ENCODE measurements around the gene CNDP2.

CNDP2 gene

DNA sequence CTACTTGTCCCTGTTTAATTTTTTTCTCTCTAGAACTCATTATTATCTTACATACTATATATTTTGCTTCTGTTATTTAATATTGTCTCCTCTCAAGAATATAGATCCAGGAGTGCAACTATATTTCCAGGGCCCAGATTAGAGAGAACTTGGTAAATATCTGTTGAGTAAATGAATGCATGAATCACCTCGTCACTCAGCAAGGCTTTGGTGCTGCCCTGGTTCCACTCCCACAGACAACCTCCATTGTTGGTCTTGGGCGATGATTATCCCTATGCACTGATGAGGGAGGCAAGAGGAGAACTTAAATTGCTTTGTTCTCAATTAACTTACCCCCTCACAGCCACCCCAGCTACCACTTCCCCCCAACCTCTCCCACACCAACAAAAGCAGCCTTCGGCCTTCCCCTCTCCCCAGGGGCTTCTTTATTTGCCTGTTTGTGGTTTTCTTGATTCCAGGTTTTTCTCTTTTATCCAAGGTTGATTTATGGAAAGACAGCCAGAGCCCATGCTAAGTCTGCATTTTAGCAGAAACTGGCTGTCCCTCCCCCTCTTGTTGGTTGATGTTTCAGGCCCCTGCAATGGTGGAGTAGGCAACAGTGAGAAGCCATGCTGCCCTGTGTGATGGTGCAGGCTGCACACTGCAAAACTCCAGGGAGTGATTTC lies 22.1 kb upstream of the CNDP2 start:
- no peak for DNase-seq (ENCODE audit: low spot score)

- no peak for DNase-seq (ENCODE audit: low spot score)
These were observed 20.0 kb upstream of the CNDP2 start for GRCh38 chr18:74476140-74476539.

DNA sequence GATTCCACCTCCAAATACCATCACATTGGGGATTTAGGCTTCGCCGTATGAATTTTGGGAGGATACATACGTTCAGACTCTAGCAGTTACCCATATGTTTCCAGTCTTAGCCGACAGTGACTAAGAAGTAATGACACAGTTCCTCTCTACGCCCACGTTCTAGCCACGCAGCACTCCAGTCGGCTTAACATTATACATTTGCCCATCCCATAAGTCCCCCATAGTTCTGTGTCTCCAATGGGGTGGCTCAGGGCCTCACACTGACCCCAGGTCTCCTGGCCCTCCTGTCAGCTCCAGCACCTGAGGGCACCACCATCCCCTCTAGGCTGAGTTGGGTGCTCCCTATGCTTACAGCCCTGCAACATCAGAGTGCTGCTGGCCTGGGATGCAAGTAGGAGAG lies 18.4 kb upstream of the CNDP2 start:
- no peak for DNase-seq (ENCODE audit: low spot score)

DNA sequence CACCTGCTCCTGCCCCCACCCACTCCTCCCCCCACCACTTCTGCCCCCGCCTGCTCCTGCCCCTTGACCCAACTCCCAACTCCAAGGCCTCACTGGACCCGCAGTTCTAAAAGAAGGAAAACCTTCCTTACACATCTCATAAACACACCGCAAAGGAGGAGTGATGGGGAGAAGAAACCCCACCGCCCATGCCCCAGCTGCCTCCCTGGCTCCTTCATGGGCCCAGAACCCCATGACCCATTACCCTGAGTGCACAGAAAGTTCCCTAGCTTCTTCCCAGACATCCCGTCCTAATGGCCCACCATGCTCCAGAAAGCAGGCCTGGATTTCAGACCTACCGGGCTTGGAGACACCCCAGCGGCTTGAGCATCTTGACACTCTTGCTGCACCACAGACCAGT lies 17.8 kb upstream of the CNDP2 start:
- no peak for DNase-seq (ENCODE audit: low spot score)

DNA sequence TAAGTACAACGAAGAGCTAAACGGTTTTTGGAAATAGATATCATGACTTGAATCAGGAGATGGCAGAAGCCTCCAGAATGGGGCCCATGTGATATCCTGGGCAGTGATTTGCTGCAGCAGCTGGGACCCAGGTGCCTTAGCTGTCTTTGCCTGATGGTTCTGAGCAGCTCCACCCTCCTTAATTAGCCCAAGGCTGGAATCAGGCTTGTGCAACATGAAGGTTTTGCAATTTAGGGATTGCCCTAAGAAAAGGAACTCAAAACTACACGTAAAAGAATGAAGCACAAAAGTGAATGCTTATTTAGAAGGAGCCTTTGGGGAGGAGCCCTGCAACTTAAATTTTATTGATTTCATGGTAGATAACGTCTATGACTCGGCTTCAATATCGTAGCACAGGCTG lies 17.3 kb upstream of the CNDP2 start:
- no peak for DNase-seq (ENCODE audit: low spot score)

GRCh38 chr18:74479486-74480148 lies 16.5 kb upstream of the CNDP2 start:
- DNase-seq (ENCODE audit: low spot score), result no peak

- no peak for DNase-seq (ENCODE audit: low spot score)
These were observed 16.0 kb upstream of the CNDP2 start for GRCh38 chr18:74480149-74480651.

GRCh38 chr18:74482697-74483096 lies 13.5 kb upstream of the CNDP2 start:
- no peak for DNase-seq (ENCODE audit: low spot score)

GRCh38 chr18:74486119-74486849 lies 9.9 kb upstream of the CNDP2 start:
- DNase-seq (ENCODE audit: low spot score), result no peak

- no peak for DNase-seq (ENCODE audit: low spot score)
These were observed 7.8 kb upstream of the CNDP2 start for GRCh38 chr18:74488354-74488753.

- DNase-seq (ENCODE audit: low spot score), result no peak
These were observed 7.3 kb upstream of the CNDP2 start for GRCh38 chr18:74488864-74489263.

DNA sequence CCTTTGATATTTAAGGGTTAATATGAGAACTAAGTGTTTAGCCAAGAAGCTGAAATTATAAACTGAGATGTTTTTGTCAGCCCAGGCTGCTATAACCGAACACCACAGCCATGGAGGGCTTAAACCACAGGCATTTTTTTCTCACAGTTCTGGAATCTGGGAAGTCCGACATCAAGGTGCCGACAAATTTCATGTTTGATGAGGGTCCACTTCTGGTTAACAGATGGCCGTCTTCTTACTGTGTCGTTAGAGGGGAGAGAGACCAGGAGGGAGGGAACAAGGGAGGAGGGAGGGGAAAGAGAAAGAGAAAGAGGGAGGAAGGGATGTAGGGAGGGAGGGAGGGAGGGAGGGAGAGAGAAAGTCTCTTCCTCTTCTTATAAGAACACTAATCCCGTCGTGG lies 6.5 kb upstream of the CNDP2 start:
- no peak for DNase-seq (ENCODE audit: low spot score)

DNA sequence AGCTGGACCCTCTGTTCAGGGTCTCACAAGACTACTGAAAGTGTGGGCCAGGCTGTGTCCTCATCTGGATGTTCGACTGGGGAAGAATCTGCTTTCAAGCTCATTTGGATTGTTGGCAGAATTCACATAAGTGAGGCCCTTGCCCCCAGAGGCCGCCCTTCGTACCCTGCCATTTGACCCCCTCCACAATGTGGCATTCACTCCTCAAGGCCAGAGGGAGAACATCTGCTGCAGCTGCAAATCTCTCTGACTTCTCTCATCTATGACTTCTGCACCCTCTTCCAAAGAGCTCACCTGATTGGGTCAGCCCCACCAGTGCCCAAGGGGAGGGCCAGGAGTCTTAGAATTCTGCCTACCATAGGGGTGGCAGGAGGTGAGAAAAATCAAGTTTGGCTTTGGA lies 3.9 kb upstream of the CNDP2 start:
- no peak for DNase-seq (ENCODE audit: low spot score)

GRCh38 chr18:74493689-74494088 lies 2.5 kb upstream of the CNDP2 start:
- DNase-seq (ENCODE audit: low spot score), result peak; percentile 79

GRCh38 chr18:74494514-74494913 lies 1.6 kb upstream of the CNDP2 start:
- no peak for DNase-seq (ENCODE audit: low spot score)

DNA sequence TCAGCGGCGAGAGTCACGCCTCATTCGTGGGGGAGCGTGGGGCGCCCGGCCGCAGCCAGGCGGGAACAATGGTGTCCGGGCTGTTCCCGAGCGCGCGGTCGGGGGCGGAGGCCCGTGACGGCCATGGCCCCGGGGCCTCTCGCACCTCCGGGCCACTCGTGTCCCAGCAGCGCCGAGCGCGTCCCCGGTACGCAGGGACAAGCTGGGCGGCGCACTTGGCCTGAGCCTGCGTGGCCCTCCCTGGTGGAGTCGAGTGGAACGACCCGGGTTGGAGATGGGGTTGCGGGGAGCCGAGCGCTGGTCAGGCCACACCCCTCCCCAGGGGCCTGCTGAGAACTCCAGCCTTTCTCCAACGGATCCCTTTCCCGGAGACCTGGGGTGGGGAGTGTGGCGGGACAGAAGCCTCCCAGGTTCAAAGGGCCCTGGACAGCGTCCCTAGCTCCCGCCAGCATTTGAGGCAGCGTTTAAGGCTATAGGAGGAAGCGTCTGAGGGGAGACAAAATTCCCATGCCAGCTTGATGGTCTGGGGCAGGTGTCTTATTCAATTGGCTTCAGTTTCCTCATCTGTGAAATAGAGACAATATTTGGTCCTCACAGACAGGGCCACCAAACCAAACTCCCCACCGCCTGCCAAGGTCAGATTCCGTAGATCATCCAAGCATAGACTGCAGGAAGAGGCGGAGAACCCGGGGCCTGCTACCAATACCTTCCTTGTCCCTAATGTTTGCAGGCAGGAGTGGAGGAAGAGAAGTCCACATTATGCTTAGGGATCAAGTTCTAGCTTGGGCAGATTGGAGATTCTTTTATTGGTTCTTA lies 553 bp downstream of the CNDP2 start:
- peak; percentile 12 for DNase-seq (ENCODE audit: low spot score)

DNA sequence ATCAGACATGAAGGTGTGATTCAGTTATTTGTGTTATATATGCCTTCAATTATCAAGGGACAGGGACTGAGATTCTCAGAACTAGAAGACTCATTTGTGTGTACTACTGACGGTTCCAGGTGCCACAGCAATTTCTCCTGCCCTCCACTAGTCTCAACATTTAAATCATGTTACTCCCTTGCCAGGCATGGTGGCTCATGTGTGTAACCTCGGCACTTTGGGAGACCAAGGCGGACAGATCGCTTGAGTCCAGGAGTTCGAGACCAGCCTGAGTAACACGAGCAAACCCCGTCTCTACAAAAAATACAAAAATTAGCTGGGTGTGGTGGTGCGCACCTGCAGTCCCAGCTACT lies 1.1 kb downstream of the CNDP2 start:
- DNase-seq (ENCODE audit: low spot score), result no peak

DNA sequence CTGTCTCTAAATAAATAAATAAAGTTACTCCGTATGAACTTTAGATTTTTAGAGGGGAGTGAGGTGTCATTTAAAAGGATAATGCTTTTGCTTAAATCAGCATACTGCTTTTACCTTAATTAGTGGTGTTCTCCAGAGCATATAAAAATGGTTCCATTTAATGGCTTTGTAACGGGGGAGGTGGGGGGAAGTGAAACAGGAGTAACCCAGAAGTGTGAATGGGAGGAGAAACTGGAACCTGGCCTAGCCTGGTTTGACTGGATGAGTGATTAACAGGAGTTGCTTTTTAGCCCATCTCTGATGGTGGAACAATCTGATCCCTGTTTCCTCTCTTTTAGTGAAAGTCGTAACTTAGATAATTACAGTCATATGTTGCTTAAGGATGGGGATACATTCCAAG lies 1.6 kb downstream of the CNDP2 start:
- no peak for DNase-seq (ENCODE audit: low spot score)

DNA sequence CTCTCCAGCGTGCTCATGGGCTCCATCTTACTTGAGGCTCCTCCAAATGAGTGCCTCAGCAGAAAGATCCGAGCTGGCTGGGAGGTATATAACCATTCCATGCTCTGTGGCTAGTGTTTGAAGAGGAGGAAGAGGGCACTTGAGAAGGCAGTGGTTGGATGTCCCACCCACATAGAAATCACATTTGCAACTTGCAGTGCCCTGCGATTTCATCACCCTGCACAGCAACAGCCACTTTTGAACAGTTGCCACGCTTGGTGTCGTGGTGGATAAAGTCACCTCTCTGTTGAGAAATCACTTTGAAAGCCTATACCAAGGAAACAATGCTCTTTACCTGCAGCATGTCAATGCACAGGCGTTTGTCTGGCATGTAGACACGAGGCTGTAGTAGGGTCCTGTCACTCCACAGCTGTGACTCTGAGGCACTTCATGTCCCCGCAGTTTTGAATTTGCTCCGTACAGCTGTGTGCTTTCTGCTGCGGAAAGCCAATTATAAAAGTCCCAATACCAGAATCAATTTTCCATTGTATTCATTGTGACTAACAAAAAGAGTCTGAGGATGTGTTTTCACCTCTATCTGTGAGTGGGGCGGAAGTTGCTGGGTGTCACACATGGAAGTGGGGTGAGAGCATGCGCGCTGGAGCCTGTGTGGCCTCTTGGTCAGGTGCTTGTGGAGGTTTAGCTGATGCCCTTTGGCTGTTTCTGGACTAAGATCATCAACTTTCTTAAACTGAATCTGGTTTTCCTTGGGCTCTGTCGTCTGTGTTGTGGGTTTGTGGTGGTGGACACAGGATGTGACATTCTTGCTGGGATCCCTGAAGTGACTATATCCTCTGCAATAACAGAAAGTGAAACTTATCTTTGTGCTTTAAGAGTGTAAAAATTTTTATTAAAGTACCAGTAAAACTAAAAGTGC lies 2.8 kb downstream of the CNDP2 start:
- DNase-seq (ENCODE audit: low spot score), result peak; percentile 79

DNA sequence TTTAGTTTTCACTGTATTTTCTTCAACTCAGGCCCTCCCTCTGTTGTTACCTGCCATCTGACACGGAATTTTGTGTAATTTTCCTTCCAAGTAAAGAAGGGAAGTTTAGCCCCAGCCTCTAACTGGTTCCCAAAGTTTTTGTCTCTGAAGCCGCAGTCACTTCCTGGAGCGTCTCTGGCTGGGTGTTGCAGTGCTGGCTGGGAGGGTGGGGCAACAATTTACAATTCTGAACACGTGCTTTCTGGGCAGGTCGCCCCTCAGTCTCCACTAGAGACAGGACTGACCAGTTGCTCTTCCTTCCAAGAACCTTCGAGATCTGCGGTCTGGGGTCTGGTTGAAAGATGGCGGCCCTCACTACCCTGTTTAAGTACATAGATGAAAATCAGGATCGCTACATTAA lies 3.5 kb downstream of the CNDP2 start:
- DNase-seq (ENCODE audit: low spot score), result peak; percentile 52

GRCh38 chr18:74500372-74500771 lies 4.2 kb downstream of the CNDP2 start:
- no peak for DNase-seq (ENCODE audit: low spot score)

Data from CD4-positive, alpha-beta T cell treated with Interleukin-6 at 100 ng/mL for 8 hours (primary cell).